K562 (cell line): Measurements from ENCODE around the gene FLOT2. TPM values are rescaled to one million over a fixed set of nuclear protein-coding genes. Genes with fewer than 3 reads are reported as not detected.

ENCODE experiments used
- ATAC-seq: fragments of 200-7000 bp; cut with Tn5 transposase; 3 replicates; pipeline ENCODE4 v1.9.1; 2020; ENCODE audit warnings: moderate library complexity
- BruUV-seq: library from RNA; stranded (reverse); fragments of 400-500 nt; replicated peaks from 2 replicates; lab custom pipeline; 2021; lab: Mats Ljungman, UMichigan
- CTCF ChIA-PET: fragments of 300-600 bp; formaldehyde crosslinking; extraction: SDS; loops from one replicate; lab custom pipeline; 2021; ENCODE audit warnings: low intra/inter-chr PET ratio; lab: Yijun Ruan, JAX
- POLR2A ChIA-PET: fragments of 300-600, 350-650 bp; sonication (Branson Sonifier 250); formaldehyde crosslinking; extraction: SDS; loops from one replicate; lab custom pipeline; 2021; ENCODE audit warnings: antibody characterized with exemption, inconsistent platforms; lab: Yijun Ruan, JAX
- DNase-seq, 4 experiments: peaks; one replicate each; pipeline versions ENCODE4 v3.0.0 to v3.0.0-alpha.2; 2011 to 2018; ENCODE audit warnings: low spot score in 3 of 4, mixed read lengths in 3 of 4; ENCODE audit errors: extremely low read depth in 1 of 4
- FAIRE-seq: peaks from 2 replicates; lab custom pipeline; 2011; peaks lifted over from hg19 to GRCh38; lab: Jason Lieb, UNC
- H2AFZ ChIP-seq: 2 replicates; pipeline ENCODE4 v1.6.0; 2011; ENCODE audit warnings: low read depth, low read length, control low read depth, inconsistent platforms
- H3K27ac ChIP-seq: fragments of 200-600 bp; 3 replicates; pipeline ENCODE4 v1.8.0; 2011; ENCODE audit warnings: low read depth, mild to moderate bottlenecking, control low read depth, inconsistent platforms, low read length, moderate library complexity, mixed read lengths; ENCODE audit errors: extremely low read depth
- H3K27me3 ChIP-seq, 2 experiments: fragments of 300-600 bp in 1 of 2; 2 replicates in 1 of 2; 3 replicates in 1 of 2; pipeline versions ENCODE4 v1.6.0 to v1.8.0; 2011; ENCODE audit warnings: inconsistent platforms in 2 of 2, low read length in 2 of 2, mild to moderate bottlenecking in 1 of 2, mixed read lengths in 1 of 2, moderate library complexity in 1 of 2; ENCODE audit not compliant: control insufficient read depth in 2 of 2, insufficient read depth in 2 of 2
- H3K36me3 ChIP-seq: fragments of 300-600 bp; 3 replicates; pipeline ENCODE4 v1.8.0; 2011; ENCODE audit warnings: mild to moderate bottlenecking, low read length, inconsistent platforms; ENCODE audit not compliant: control insufficient read depth, insufficient read depth
- H3K4me1 ChIP-seq, 2 experiments: fragments of 200-600 bp in 1 of 2; replicated peaks in 1 of 2; 2 replicates in 1 of 2; 3 replicates in 1 of 2; pipeline versions ENCODE4 v1.5.1 to v1.8.0; 2011; ENCODE audit warnings: inconsistent platforms in 2 of 2, low read length in 2 of 2, mild to moderate bottlenecking in 1 of 2, mixed read lengths in 1 of 2, moderate library complexity in 1 of 2; ENCODE audit not compliant: control insufficient read depth in 2 of 2, insufficient read depth in 2 of 2
- H3K4me2 ChIP-seq: 2 replicates; pipeline ENCODE4 v1.6.1; 2011; ENCODE audit warnings: low read length, control low read depth, inconsistent platforms, mixed read lengths; ENCODE audit not compliant: insufficient read depth
- H3K4me3 ChIP-seq: fragments of 200-600 bp; sonication (generic), shearing (Covaris generic); 2 replicates; pipeline ENCODE4 v1.5.1; 2016; ENCODE audit warnings: control low read depth, inconsistent platforms
- H3K79me2 ChIP-seq: fragments of 200-600 bp; 3 replicates; pipeline ENCODE4 v1.8.0; 2011; ENCODE audit warnings: low read length, inconsistent platforms; ENCODE audit not compliant: control insufficient read depth, insufficient read depth
- H3K9ac ChIP-seq, 2 experiments: 2 replicates each; pipeline versions ENCODE4 v1.6.0 to v1.6.1; 2011; ENCODE audit warnings: low read depth in 2 of 2, low read length in 2 of 2, control low read depth in 1 of 2, inconsistent platforms in 1 of 2, mild to moderate bottlenecking in 1 of 2, mixed read lengths in 1 of 2; ENCODE audit not compliant: insufficient read depth in 1 of 2
- H3K9me1 ChIP-seq: one replicate; pipeline ENCODE4 v1.6.0; 2011; ENCODE audit warnings: inconsistent platforms, mild to moderate bottlenecking, low read length, moderate library complexity; ENCODE audit not compliant: control insufficient read depth, insufficient read depth
- H3K9me3 ChIP-seq: replicated peaks from 2 replicates; pipeline ENCODE4 v1.5.1; 2011; ENCODE audit warnings: low read depth, low read length, inconsistent platforms; ENCODE audit not compliant: control insufficient read depth, insufficient read depth
- H4K20me1 ChIP-seq: replicated peaks from 2 replicates; pipeline ENCODE4 v1.6.1; 2011; ENCODE audit warnings: low read length, inconsistent platforms, mixed read lengths; ENCODE audit not compliant: control insufficient read depth, insufficient read depth
- HDAC8 ChIP-seq: fragments of 450-650 bp; IDR thresholded peaks from 2 replicates; pipeline ENCODE4 v1.6.1; 2016; ENCODE audit warnings: mild to moderate bottlenecking, missing genetic modification characterization, moderate library complexity, missing compliant biosample characterization
- XRCC4 ChIP-seq: IDR thresholded peaks from one replicate; pipeline ENCODE4 v1.6.1; 2011; ENCODE audit not compliant: insufficient read depth, insufficient read length; ENCODE audit errors: extremely low read depth
- XRCC5 ChIP-seq: fragments of 200-400 bp; formaldehyde crosslinking; IDR thresholded peaks from 2 replicates; pipeline ENCODE4 v1.6.1; 2017; ENCODE audit warnings: low read depth, mild to moderate bottlenecking, low read length
- ZNF830 ChIP-seq: fragments of 250-450 bp; sonication (Bioruptor Pico); IDR thresholded peaks from 2 replicates; pipeline ENCODE4 v1.5.0; 2021; ENCODE audit warnings: mild to moderate bottlenecking
- WGBS: fragments of 100-300 bp; shearing (Covaris generic); methylation state at CpG from one replicate; pipeline ENCODE4 v1.1.6; 2016; ENCODE audit warnings: low coverage, mixed read lengths; ENCODE audit not compliant: insufficient coverage; ENCODE audit errors: missing lambda C conversion rate; 5-methylcytosine and 5-hydroxymethylcytosine counted together
- in situ Hi-C: fragments of 300-500 bp; cut with MboI; formaldehyde crosslinking; loops from 4 replicates; pipeline ENCODE4 v1.15.0; 2018; ENCODE audit warnings: inconsistent platforms, mixed read lengths
- intact Hi-C: fragments of 100-400 bp; cut with micrococcal nuclease; formaldehyde crosslinking; loops from 2 replicates; pipeline ENCODE4 v1.14.2; 2022
- polyA plus RNA-seq, 8 experiments: library from polyadenylated mRNA; depleted of rRNA in 4 of 8; stranded (reverse) in 5 of 8; unstranded in 3 of 8; fragments of >200 nt; fragmentation: Nextera tagmentation in 2 of 8; fragmentation: Illumina TruSeq in 1 of 8; extraction: Ambion mirVana in 2 of 8; extraction: Trizol in 1 of 8; gene quantifications; 2 replicates each; pipeline versions ENCODE4 v1.2.1 to v1.2.3, GENCODE V29; 2011 to 2014; ENCODE audit warnings: inconsistent platforms in 1 of 8, missing spikeins in 1 of 8
- total RNA-seq, 7 experiments: library from RNA; depleted of rRNA in 6 of 7; stranded (reverse); fragments of >200 nt in 6 of 7; fragmentation: Illumina TruSeq in 2 of 7; extraction: Trizol in 2 of 7; gene quantifications; 2 replicates each; pipeline versions ENCODE4 v1.2.1 to v1.2.3, GENCODE V29; 2011 to 2021; ENCODE audit warnings: low replicate concordance in 1 of 7
- TF ChIP-seq, protein P1 (sequence below): fragments of 200-600 bp; sonication (generic); IDR thresholded peaks from one replicate; pipeline ENCODE4 v1.6.1; 2012; ENCODE audit warnings: mild to moderate bottlenecking, low read depth, low read length, inconsistent platforms
- TF ChIP-seq, protein P2 (sequence below): fragments of 450-650 bp; IDR thresholded peaks from 2 replicates; pipeline ENCODE4 v1.6.1; 2017; ENCODE audit warnings: antibody characterized with exemption, mild to moderate bottlenecking

The FLOT2 gene
- total and polyA plus RNA-seq, 9 of the 15 experiments (the other 6 are each of a cell fraction or from before 2014, with no cell fraction given), result 17.5 to 138 (median 41.7) TPM

DNA sequence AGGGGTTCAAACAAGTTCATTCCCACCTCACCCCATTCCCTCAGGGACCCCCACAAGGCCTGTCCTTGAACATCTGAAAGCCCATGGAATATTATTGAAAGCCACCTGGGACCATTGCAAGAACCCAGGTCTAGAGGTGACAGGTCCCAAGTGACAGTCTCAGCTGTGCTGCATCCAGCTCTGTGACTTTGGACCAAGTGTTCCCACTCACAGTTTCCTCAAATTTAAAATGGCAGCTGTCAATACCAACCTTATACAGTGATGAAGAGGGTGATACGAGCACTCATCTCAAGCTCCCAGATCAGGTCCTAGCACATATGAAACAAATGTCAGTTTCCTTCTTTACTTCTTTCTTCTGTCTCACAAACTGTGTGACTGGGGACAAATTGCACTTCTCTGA lies 33.6 kb downstream of the FLOT2 start:
- 92% methylated on average over 1 of the region's 1 CpG for WGBS
- DNase-seq (no peak), ATAC-seq (no peak), FAIRE-seq (peak; percentile 51)
- H3K4me3 ChIP-seq, result no peak overlapping the region
- peak overlapping the region; percentile 15 to 78; a peak in 3 of 4 replicates for H3K9ac ChIP-seq
- peak overlapping the region; percentile 94 for H3K27ac ChIP-seq
- POLR2A ChIA-PET, result interaction anchor here (0.8 to 1.6 kb wide), 7 partner anchors 8 to 100 kb away, joined by 3 to 4 read pairs (median 3); partner anchors contain the start of gene ERAL1
- H3K36me3 ChIP-seq, result peaks cover 21% of the 10 kb centered on the region
- no peaks in the 10 kb centered on the region for H3K9me1 ChIP-seq
- H3K4me1 ChIP-seq, result peaks cover 71 to 72% of the 10 kb centered on the region in 2 experiments
- no peaks in the 10 kb centered on the region for H4K20me1 ChIP-seq
- no peaks in the 10 kb centered on the region for H3K9me3 ChIP-seq
- in situ Hi-C loops (no loop called here), intact Hi-C loops (loop anchor here (5.0 kb wide), 2 partner anchors 38 to 137 kb away; partner anchors contain the start of genes DHRS13, NEK8 and TLCD1)
- no TSS peak for BruUV-seq
- CTCF ChIA-PET, result interaction anchor here (0.7 kb wide), 1 partner anchor 60 kb away, joined by 4 read pairs; no protein-coding TSS in a partner anchor
- peak overlapping the region; percentile 51 for H3K4me2 ChIP-seq
- H2AFZ ChIP-seq, result 0 out of 2 replicates have a peak overlapping the region, but pooled peaks have one; percentile 2
- H3K27me3 ChIP-seq, result no peaks in the 10 kb centered on the region
- peaks cover 56% of the 10 kb centered on the region for H3K79me2 ChIP-seq
- TF ChIP-seq, protein P1, sequence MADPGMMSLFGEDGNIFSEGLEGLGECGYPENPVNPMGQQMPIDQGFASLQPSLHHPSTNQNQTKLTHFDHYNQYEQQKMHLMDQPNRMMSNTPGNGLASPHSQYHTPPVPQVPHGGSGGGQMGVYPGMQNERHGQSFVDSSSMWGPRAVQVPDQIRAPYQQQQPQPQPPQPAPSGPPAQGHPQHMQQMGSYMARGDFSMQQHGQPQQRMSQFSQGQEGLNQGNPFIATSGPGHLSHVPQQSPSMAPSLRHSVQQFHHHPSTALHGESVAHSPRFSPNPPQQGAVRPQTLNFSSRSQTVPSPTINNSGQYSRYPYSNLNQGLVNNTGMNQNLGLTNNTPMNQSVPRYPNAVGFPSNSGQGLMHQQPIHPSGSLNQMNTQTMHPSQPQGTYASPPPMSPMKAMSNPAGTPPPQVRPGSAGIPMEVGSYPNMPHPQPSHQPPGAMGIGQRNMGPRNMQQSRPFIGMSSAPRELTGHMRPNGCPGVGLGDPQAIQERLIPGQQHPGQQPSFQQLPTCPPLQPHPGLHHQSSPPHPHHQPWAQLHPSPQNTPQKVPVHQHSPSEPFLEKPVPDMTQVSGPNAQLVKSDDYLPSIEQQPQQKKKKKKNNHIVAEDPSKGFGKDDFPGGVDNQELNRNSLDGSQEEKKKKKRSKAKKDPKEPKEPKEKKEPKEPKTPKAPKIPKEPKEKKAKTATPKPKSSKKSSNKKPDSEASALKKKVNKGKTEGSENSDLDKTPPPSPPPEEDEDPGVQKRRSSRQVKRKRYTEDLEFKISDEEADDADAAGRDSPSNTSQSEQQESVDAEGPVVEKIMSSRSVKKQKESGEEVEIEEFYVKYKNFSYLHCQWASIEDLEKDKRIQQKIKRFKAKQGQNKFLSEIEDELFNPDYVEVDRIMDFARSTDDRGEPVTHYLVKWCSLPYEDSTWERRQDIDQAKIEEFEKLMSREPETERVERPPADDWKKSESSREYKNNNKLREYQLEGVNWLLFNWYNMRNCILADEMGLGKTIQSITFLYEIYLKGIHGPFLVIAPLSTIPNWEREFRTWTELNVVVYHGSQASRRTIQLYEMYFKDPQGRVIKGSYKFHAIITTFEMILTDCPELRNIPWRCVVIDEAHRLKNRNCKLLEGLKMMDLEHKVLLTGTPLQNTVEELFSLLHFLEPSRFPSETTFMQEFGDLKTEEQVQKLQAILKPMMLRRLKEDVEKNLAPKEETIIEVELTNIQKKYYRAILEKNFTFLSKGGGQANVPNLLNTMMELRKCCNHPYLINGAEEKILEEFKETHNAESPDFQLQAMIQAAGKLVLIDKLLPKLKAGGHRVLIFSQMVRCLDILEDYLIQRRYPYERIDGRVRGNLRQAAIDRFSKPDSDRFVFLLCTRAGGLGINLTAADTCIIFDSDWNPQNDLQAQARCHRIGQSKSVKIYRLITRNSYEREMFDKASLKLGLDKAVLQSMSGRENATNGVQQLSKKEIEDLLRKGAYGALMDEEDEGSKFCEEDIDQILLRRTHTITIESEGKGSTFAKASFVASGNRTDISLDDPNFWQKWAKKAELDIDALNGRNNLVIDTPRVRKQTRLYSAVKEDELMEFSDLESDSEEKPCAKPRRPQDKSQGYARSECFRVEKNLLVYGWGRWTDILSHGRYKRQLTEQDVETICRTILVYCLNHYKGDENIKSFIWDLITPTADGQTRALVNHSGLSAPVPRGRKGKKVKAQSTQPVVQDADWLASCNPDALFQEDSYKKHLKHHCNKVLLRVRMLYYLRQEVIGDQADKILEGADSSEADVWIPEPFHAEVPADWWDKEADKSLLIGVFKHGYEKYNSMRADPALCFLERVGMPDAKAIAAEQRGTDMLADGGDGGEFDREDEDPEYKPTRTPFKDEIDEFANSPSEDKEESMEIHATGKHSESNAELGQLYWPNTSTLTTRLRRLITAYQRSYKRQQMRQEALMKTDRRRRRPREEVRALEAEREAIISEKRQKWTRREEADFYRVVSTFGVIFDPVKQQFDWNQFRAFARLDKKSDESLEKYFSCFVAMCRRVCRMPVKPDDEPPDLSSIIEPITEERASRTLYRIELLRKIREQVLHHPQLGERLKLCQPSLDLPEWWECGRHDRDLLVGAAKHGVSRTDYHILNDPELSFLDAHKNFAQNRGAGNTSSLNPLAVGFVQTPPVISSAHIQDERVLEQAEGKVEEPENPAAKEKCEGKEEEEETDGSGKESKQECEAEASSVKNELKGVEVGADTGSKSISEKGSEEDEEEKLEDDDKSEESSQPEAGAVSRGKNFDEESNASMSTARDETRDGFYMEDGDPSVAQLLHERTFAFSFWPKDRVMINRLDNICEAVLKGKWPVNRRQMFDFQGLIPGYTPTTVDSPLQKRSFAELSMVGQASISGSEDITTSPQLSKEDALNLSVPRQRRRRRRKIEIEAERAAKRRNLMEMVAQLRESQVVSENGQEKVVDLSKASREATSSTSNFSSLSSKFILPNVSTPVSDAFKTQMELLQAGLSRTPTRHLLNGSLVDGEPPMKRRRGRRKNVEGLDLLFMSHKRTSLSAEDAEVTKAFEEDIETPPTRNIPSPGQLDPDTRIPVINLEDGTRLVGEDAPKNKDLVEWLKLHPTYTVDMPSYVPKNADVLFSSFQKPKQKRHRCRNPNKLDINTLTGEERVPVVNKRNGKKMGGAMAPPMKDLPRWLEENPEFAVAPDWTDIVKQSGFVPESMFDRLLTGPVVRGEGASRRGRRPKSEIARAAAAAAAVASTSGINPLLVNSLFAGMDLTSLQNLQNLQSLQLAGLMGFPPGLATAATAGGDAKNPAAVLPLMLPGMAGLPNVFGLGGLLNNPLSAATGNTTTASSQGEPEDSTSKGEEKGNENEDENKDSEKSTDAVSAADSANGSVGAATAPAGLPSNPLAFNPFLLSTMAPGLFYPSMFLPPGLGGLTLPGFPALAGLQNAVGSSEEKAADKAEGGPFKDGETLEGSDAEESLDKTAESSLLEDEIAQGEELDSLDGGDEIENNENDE, result no peak
- no peak for TF ChIP-seq HDAC8 (tag)
- no peak for TF ChIP-seq XRCC4
- no peak for TF ChIP-seq XRCC5
- TF ChIP-seq, protein P2, sequence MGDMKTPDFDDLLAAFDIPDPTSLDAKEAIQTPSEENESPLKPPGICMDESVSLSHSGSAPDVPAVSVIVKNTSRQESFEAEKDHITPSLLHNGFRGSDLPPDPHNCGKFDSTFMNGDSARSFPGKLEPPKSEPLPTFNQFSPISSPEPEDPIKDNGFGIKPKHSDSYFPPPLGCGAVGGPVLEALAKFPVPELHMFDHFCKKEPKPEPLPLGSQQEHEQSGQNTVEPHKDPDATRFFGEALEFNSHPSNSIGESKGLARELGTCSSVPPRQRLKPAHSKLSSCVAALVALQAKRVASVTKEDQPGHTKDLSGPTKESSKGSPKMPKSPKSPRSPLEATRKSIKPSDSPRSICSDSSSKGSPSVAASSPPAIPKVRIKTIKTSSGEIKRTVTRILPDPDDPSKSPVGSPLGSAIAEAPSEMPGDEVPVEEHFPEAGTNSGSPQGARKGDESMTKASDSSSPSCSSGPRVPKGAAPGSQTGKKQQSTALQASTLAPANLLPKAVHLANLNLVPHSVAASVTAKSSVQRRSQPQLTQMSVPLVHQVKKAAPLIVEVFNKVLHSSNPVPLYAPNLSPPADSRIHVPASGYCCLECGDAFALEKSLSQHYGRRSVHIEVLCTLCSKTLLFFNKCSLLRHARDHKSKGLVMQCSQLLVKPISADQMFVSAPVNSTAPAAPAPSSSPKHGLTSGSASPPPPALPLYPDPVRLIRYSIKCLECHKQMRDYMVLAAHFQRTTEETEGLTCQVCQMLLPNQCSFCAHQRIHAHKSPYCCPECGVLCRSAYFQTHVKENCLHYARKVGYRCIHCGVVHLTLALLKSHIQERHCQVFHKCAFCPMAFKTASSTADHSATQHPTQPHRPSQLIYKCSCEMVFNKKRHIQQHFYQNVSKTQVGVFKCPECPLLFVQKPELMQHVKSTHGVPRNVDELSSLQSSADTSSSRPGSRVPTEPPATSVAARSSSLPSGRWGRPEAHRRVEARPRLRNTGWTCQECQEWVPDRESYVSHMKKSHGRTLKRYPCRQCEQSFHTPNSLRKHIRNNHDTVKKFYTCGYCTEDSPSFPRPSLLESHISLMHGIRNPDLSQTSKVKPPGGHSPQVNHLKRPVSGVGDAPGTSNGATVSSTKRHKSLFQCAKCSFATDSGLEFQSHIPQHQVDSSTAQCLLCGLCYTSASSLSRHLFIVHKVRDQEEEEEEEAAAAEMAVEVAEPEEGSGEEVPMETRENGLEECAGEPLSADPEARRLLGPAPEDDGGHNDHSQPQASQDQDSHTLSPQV, result peak; percentile 75
- no peak for TF ChIP-seq ZNF830 (CRISPR knock-in tag)
